ENCODE results near the gene CLEC4M. TPM values are rescaled to one million over a fixed set of nuclear protein-coding genes. Genes with fewer than 3 reads are reported as not detected.

CLEC4M gene
- not detected in 2 replicates for total RNA-seq

GRCh38 chr19:7762719-7763293 lies at the start of gene CLEC4M:
TSS of gene CLEC4M (plus strand) at chr19:7763243. CDS start at chr19:7763267, 24 bp downstream.

GRCh38 chr19:7732045-7732444 lies 31.0 kb upstream of the CLEC4M start, which contains the start of gene CLEC4G:
TSS of gene CLEC4G (minus strand) at chr19:7732110. CDS start at chr19:7732102, 8 bp downstream.

GRCh38 chr19:7746903-7747884 lies 15.8 kb upstream of the CLEC4M start, which contains the start of gene CD209:
TSS of gene CD209 (minus strand) at chr19:7747534. CDS start at chr19:7747511, 23 bp downstream.

Other genes starting within 250 kb of the CLEC4M start
- 11.9 and 21.5 TPM in 2 replicates for gene ZNF358, start 247.1 kb upstream of the CLEC4M start, total RNA-seq
- 4.3 and 5.6 TPM in 2 replicates for gene MCOLN1, start 240.6 kb upstream of the CLEC4M start, total RNA-seq
- 83.7 and 132 TPM in 2 replicates for gene PNPLA6, start 227.5 kb upstream of the CLEC4M start, total RNA-seq
- gene CAMSAP3, start 167.4 kb upstream of the CLEC4M start, total RNA-seq: not detected in 2 replicates
- 25.2 and 46.3 TPM in 2 replicates for gene XAB2, start 133.7 kb upstream of the CLEC4M start, total RNA-seq
- gene PET100, start 133.4 kb upstream of the CLEC4M start, total RNA-seq: 7.5 and 8.6 TPM in 2 replicates
- not detected in 2 replicates for gene PCP2, start 129.5 kb upstream of the CLEC4M start, total RNA-seq
- gene STXBP2, start 126.1 kb upstream of the CLEC4M start, total RNA-seq: 7.7 and 18.5 TPM in 2 replicates
- not detected in 2 replicates for gene RETN, start 94.2 kb upstream of the CLEC4M start, total RNA-seq
- gene MCEMP1, start 86.2 kb upstream of the CLEC4M start, total RNA-seq: not detected in 2 replicates
- 52.3 and 56.1 TPM in 2 replicates for gene TRAPPC5, start 82.4 kb upstream of the CLEC4M start, total RNA-seq
- not detected in 2 replicates for gene FCER2, start 61.1 kb upstream of the CLEC4M start, total RNA-seq
- not detected in 2 replicates for gene CLEC4G, start 31.1 kb upstream of the CLEC4M start, total RNA-seq
- not detected in 2 replicates for gene CD209, start 15.7 kb upstream of the CLEC4M start, total RNA-seq
- gene EVI5L, start 67.0 kb downstream of the CLEC4M start, total RNA-seq: 19.0 and 25.4 TPM in 2 replicates
- gene PRR36, start 111.1 kb downstream of the CLEC4M start, total RNA-seq: 0.09 TPM in 1 of 2 replicates, not detected in the other
- gene LRRC8E, start 125.3 kb downstream of the CLEC4M start, total RNA-seq: 5.9 TPM in 2 replicates
- gene MAP2K7, start 140.6 kb downstream of the CLEC4M start, total RNA-seq: 7.4 and 13.7 TPM in 2 replicates
- 1.7 and 2.7 TPM in 2 replicates for gene TGFBR3L, start 151.6 kb downstream of the CLEC4M start, total RNA-seq
- gene SNAPC2, start 157.1 kb downstream of the CLEC4M start, total RNA-seq: 9.5 and 19.7 TPM in 2 replicates
- 2.1 and 9.5 TPM in 2 replicates for gene CTXN1, start 162.9 kb downstream of the CLEC4M start, total RNA-seq
- 42.5 and 45.9 TPM in 2 replicates for gene TIMM44, start 180.4 kb downstream of the CLEC4M start, total RNA-seq
- 35.6 and 74.0 TPM in 2 replicates for gene ELAVL1, start 242.4 kb downstream of the CLEC4M start, total RNA-seq

Data from smooth muscle cell of the umbilical artery (primary cell).